Smooth muscle cell (in vitro differentiated cells): ENCODE measurements around the gene IGF2BP3. TPM values are rescaled to one million over a fixed set of nuclear protein-coding genes. Genes with fewer than 3 reads are reported as not detected.

Experiments
- DNase-seq: peaks from one replicate; lab custom pipeline; 2025; ENCODE audit not compliant: unreplicated experiment; lab: John Stamatoyannopoulos, UW
- H2AFZ ChIP-seq: fragments of 200-600 bp; sonication (generic); 2 replicates; pipeline ENCODE4 v1.6.0; 2016; ENCODE audit warnings: antibody characterized with exemption, low read depth, mild to moderate bottlenecking
- H3F3A ChIP-seq: fragments of 200-600 bp; sonication (generic); 2 replicates; pipeline ENCODE4 v1.6.0; 2017; ENCODE audit warnings: antibody characterized with exemption, low read depth
- H3K27ac ChIP-seq: fragments of 200-600 bp; sonication (generic); 2 replicates; pipeline ENCODE4 v1.5.1; 2016; ENCODE audit warnings: low read depth, mild to moderate bottlenecking
- H3K27me3 ChIP-seq: fragments of 200-600 bp; sonication (generic); 2 replicates; pipeline ENCODE4 v1.6.1; 2016; ENCODE audit warnings: low read depth, mild to moderate bottlenecking
- H3K36me3 ChIP-seq: fragments of 200-600 bp; sonication (generic); 2 replicates; pipeline ENCODE4 v1.5.1; 2016; ENCODE audit warnings: low read depth
- H3K4me1 ChIP-seq: fragments of 200-600 bp; sonication (generic); 2 replicates; pipeline ENCODE4 v1.5.1; 2016; ENCODE audit warnings: low read depth
- H3K4me2 ChIP-seq: fragments of 200-600 bp; sonication (generic); 2 replicates; pipeline ENCODE4 v1.6.0; 2016; ENCODE audit warnings: mild to moderate bottlenecking
- H3K4me3 ChIP-seq: fragments of 200-600 bp; sonication (generic); 2 replicates; pipeline ENCODE4 v1.5.1; 2016; ENCODE audit warnings: mild to moderate bottlenecking
- H3K79me2 ChIP-seq: fragments of 200-600 bp; sonication (generic); 2 replicates; pipeline ENCODE4 v1.6.0; 2016; ENCODE audit warnings: low read depth, mild to moderate bottlenecking
- H3K9ac ChIP-seq: fragments of 200-600 bp; sonication (generic); 2 replicates; pipeline ENCODE4 v1.6.0; 2016; ENCODE audit warnings: low read depth
- H3K9me3 ChIP-seq: fragments of 200-600 bp; sonication (generic); replicated peaks from 2 replicates; pipeline ENCODE4 v1.5.1; 2016; ENCODE audit warnings: low read depth
- H4K20me1 ChIP-seq: fragments of 200-600 bp; sonication (generic); 2 replicates; pipeline ENCODE4 v1.6.0; 2016; ENCODE audit warnings: low read depth
- WGBS: methylation state at CpG from one replicate; pipeline ENCODE4 v1.1.7; 2016; ENCODE audit warnings: low lambda C conversion rate; 5-methylcytosine and 5-hydroxymethylcytosine counted together
- polyA plus RNA-seq: library from polyadenylated mRNA; unstranded; fragments of >200 nt; fragmentation: Nextera tagmentation; extraction: Ambion mirVana; gene quantifications from 2 replicates; pipeline ENCODE4 v1.2.1, GENCODE V29; 2016
- total RNA-seq: library from RNA; depleted of rRNA; stranded (reverse); fragments of >200 nt; gene quantifications from 2 replicates; pipeline ENCODE4 v1.2.3, GENCODE V29; 2014
- TF ChIP-seq, protein P1 (sequence below): fragments of 200-600 bp; sonication (generic); IDR thresholded peaks from 2 replicates; pipeline ENCODE4 v1.5.1; 2017; ENCODE audit warnings: borderline replicate concordance, mild to moderate bottlenecking, antibody characterized with exemption; ENCODE audit not compliant: insufficient read depth, poor library complexity, severe bottlenecking

The IGF2BP3 gene
- total and polyA plus RNA-seq, 2 experiments from 2014 or later = 7.9 to 35.2 TPM

DNA sequence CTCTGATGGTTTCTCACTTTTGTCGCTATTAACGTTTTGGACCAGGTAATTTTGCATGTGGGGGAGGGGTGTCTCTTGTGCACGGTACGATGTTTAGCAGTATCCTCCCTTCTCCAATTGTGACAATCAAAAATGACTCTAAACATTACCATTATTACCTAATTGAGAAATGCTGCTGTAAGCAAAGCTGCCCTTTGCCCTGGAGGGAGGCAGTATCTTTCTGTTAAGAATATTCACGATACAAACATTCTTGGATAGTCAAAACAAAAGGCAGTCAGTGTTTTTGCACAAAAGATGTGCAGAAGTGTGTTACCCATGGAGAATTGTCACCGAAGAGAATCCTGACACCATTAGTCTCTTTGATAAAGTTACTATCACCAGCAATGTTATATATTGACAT lies 161.5 kb downstream of the IGF2BP3 start:
- Histone ChIP-seq H3K27ac (no peak overlapping the region), H3F3A (peaks cover 10% of the 10 kb centered on the region), H3K4me2 (no peak overlapping the region), H3K4me3 (no peak overlapping the region), H4K20me1 (peaks cover 34% of the 10 kb centered on the region), H3K9ac (no peak overlapping the region), H3K4me1 (no peaks in the 10 kb centered on the region), H3K27me3 (no peaks in the 10 kb centered on the region), H3K9me3 (no peaks in the 10 kb centered on the region), H3K79me2 (peaks cover 36% of the 10 kb centered on the region), H3K36me3 (peaks cover 27% of the 10 kb centered on the region), H2AFZ (no peak overlapping the region)
- DNase-seq = no peak
- WGBS = 95% methylated on average over 6 of the region's 6 CpGs
- TF ChIP-seq, protein P1, sequence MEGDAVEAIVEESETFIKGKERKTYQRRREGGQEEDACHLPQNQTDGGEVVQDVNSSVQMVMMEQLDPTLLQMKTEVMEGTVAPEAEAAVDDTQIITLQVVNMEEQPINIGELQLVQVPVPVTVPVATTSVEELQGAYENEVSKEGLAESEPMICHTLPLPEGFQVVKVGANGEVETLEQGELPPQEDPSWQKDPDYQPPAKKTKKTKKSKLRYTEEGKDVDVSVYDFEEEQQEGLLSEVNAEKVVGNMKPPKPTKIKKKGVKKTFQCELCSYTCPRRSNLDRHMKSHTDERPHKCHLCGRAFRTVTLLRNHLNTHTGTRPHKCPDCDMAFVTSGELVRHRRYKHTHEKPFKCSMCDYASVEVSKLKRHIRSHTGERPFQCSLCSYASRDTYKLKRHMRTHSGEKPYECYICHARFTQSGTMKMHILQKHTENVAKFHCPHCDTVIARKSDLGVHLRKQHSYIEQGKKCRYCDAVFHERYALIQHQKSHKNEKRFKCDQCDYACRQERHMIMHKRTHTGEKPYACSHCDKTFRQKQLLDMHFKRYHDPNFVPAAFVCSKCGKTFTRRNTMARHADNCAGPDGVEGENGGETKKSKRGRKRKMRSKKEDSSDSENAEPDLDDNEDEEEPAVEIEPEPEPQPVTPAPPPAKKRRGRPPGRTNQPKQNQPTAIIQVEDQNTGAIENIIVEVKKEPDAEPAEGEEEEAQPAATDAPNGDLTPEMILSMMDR = no peak

DNA sequence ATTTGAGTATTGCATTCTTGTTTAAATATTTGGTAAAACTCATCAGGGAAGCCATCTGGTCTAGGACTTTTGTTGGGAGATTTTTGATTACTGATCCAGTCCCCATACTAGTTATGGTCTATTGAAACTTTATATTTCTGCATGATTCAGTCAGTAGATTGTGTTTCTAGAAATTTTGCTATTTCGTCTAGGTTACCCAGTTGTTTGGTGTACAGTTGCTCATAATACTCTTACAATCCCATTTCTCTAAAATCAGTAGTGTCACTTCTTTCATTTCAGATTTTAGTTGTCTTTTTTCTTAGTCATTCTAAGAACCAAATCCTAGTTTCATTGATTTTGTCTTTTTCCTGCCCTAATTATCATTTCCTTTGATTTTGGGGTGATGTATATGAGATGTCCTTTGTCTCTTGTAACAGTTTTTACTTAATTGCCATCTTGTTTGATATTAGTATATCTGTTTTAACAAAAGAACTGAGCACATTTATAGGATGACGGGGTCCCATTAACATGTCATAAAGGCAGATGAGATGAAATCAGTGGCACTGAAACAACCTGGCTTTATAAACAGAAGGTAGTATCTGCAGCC lies 163.3 kb downstream of the IGF2BP3 start:
- peaks cover 41% of the 10 kb centered on the region for H4K20me1 ChIP-seq
- H3K79me2 ChIP-seq = peaks cover 53% of the 10 kb centered on the region
- no peak overlapping the region for H3K4me2 ChIP-seq
- no peak overlapping the region for H2AFZ ChIP-seq
- peaks cover 21% of the 10 kb centered on the region for H3K36me3 ChIP-seq
- no peak overlapping the region for H3K9ac ChIP-seq
- no peak overlapping the region for H3K4me3 ChIP-seq
- peaks cover 10% of the 10 kb centered on the region for H3F3A ChIP-seq
- TF ChIP-seq, protein P1 = no peak
- H3K27me3 ChIP-seq = no peaks in the 10 kb centered on the region
- no peaks in the 10 kb centered on the region for H3K4me1 ChIP-seq
- no peak overlapping the region for H3K27ac ChIP-seq
- no peak for DNase-seq
- WGBS = 100% methylated on average over 2 of the region's 2 CpGs
- H3K9me3 ChIP-seq = no peaks in the 10 kb centered on the region

DNA sequence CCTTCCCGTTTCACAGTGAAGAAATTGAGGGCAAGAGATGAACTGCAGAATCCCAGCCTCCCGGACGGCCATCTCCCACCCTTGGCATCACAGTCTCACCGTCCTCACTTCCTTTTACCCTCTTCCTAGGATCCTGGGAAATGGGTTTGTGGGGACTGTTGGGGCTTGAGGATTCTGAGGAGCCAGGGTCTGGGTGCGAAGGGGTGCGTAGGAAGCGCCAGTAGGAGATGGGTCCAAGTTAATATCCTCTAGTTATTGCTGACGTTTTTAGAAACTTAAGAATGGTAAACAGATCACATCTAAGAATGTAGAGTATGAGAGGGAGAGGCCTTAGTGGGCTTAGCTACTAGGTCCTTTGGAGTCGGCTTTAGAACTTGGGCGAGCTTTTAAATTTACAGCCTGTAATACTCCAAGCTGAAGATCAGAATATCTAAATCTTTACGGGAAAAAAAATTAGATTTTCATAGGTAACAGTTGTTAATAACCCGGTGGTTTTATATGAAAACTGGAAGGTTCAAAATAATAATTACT lies 170.5 kb downstream of the IGF2BP3 start:
- Histone ChIP-seq H3K36me3 (no peaks in the 10 kb centered on the region), H3K4me1 (peaks cover 12% of the 10 kb centered on the region), H3K27me3 (no peaks in the 10 kb centered on the region), H2AFZ (peak overlapping the region; percentile 100), H3K79me2 (peaks cover 57% of the 10 kb centered on the region), H4K20me1 (peaks cover 7% of the 10 kb centered on the region), H3K4me3 (peak overlapping the region; percentile 99), H3K4me2 (peak overlapping the region; percentile 99), H3K9ac (peak overlapping the region; percentile 94), H3K9me3 (no peaks in the 10 kb centered on the region), H3F3A (peaks cover 5% of the 10 kb centered on the region), H3K27ac (peak overlapping the region; percentile 83)
- no peak for DNase-seq
- TF ChIP-seq, protein P1 = no peak
- WGBS = 20% methylated on average over 12 of the region's 12 CpGs
